Erythroblast (primary cell): ENCODE results near the gene SULF2.
"Not testable (repeated sequence)": the region's sequence is repeated elsewhere in the genome, so short reads cannot be mapped to it uniquely, and the experiment has no call there.

Source experiments
- GATA1 ChIP-seq: IDR thresholded peaks from 2 replicates; pipeline ENCODE4 v1.6.1; 2011; ENCODE audit warnings: low read depth, mild to moderate bottlenecking, control low read depth, low read length, moderate library complexity
- POLR2A ChIP-seq: IDR thresholded peaks from 2 replicates; pipeline ENCODE4 v1.6.1; 2011; ENCODE audit warnings: mild to moderate bottlenecking, low read length

DNA sequence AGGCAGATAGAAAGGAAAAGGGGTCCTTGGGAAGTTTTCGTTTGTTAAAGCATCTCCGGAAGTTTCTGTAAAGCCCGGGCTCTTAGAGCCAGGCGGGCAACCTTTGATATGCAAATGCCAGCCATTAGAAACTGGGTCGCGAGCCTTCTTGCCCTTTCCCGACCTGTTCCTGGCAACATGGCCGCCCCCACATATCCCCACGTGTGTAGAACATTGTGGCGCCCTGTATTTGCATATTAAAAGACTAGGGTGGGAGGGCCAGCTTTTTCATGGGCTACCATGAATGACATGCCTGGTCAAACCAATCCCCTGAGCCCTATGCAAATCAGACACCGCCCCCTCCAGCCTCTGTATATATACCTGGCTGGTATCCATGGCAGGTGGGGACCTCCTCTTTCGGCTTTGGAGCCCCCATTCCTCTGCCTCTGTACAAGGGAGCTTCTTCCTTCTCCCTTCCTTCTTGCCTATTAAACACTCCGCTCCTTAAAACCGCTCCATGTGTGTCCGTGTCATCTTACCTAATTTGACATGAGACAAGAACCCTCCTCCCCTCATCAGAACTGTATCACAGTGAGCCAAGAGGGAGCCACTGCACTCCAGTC lies 19.0 kb upstream of the SULF2 start:
- not testable (repeated sequence) for TF ChIP-seq POLR2A, GATA1
